ENCODE measurements around the gene RSF1. TPM values are rescaled to one million over a fixed set of nuclear protein-coding genes. Genes with fewer than 3 reads are reported as not detected.

RSF1 gene
- total RNA-seq, 4 donors from 2014 or later = 55.0 to 88.8 (median 65.8) TPM

- intact Hi-C loops (cut with DNase I) = no loop called here
- DNase-seq = no peak
- Histone ChIP-seq H3K9me3 (no peaks in the 10 kb centered on the region), H3K27me3 (no peaks in the 10 kb centered on the region), H3K36me3 (peaks cover 35 to 40% of the 10 kb centered on the region in 2 donors), H3K4me1 (no peaks in the 10 kb centered on the region), H3K4me3 (replicated peaks in 1 of 3) (no peak overlapping the region), H3K27ac (no peak overlapping the region)
- WGBS, 2 donors = 95 to 96% methylated on average over 3 of the region's 3 CpGs
- no peak for TF ChIP-seq CTCF (IDR thresholded peaks at IDR 0.05)
- TF ChIP-seq POLR2A (IDR thresholded peaks at IDR 0.05) = no peak
Observed at GRCh38 chr11:77677138-77677537, 143.4 kb downstream of the RSF1 start.

GRCh38 chr11:77672264-77672663 lies 148.3 kb downstream of the RSF1 start:
- Histone ChIP-seq H3K4me3 (replicated peaks in 1 of 3) (no peak overlapping the region), H3K4me1 (no peaks in the 10 kb centered on the region), H3K36me3 (peaks cover 62 to 75% of the 10 kb centered on the region in 2 donors), H3K9me3 (no peaks in the 10 kb centered on the region), H3K27me3 (no peaks in the 10 kb centered on the region), H3K27ac (no peak overlapping the region)
- no peak for DNase-seq
- WGBS, 2 donors = 96 to 98% methylated on average over 1 of the region's 1 CpG
- intact Hi-C loops (cut with DNase I) = no loop called here
- TF ChIP-seq CTCF (IDR thresholded peaks at IDR 0.05) (no peak), POLR2A (IDR thresholded peaks at IDR 0.05) (no peak)

- H3K27me3 ChIP-seq = no peaks in the 10 kb centered on the region
- DNase-seq = no peak
- TF ChIP-seq CTCF (IDR thresholded peaks at IDR 0.05) (no peak), POLR2A (IDR thresholded peaks at IDR 0.05) (no peak)
- H3K4me1 ChIP-seq = no peaks in the 10 kb centered on the region
- H3K4me3 ChIP-seq (replicated peaks in 1 of 3) = no peak overlapping the region
- no peaks in the 10 kb centered on the region for H3K9me3 ChIP-seq
- no peak overlapping the region for H3K27ac ChIP-seq
- peaks cover 52 to 59% of the 10 kb centered on the region in 2 donors for H3K36me3 ChIP-seq
- 93 to 96% methylated on average over 2 of the region's 2 CpGs for WGBS, 2 donors
- intact Hi-C loops (cut with DNase I) = no loop called here
Observed at GRCh38 chr11:77669848-77670511, 150.5 kb downstream of the RSF1 start.

GRCh38 chr11:77668760-77669159 lies 151.8 kb downstream of the RSF1 start:
- intact Hi-C loops (cut with DNase I) = no loop called here
- TF ChIP-seq CTCF (IDR thresholded peaks at IDR 0.05) = no peak
- TF ChIP-seq POLR2A (IDR thresholded peaks at IDR 0.05) = no peak
- no peak for DNase-seq
- peaks cover 45 to 51% of the 10 kb centered on the region in 2 donors for H3K36me3 ChIP-seq
- H3K4me3 ChIP-seq (replicated peaks in 1 of 3) = no peak overlapping the region
- 97% methylated on average over 3 of the region's 3 CpGs for WGBS, 2 donors
- no peaks in the 10 kb centered on the region for H3K4me1 ChIP-seq
- no peaks in the 10 kb centered on the region for H3K9me3 ChIP-seq
- H3K27ac ChIP-seq = no peak overlapping the region
- H3K27me3 ChIP-seq = no peaks in the 10 kb centered on the region

GRCh38 chr11:77665240-77665965 lies 155.1 kb downstream of the RSF1 start:
- no peak for DNase-seq
- 86 to 91% methylated on average over 7 of the region's 7 CpGs for WGBS, 2 donors
- H3K27ac ChIP-seq = no peak overlapping the region
- no peaks in the 10 kb centered on the region for H3K9me3 ChIP-seq
- H3K27me3 ChIP-seq = no peaks in the 10 kb centered on the region
- no peak overlapping the region for H3K4me3 ChIP-seq (replicated peaks in 1 of 3)
- H3K4me1 ChIP-seq = peaks cover 5 to 7% of the 10 kb centered on the region in 2 donors
- TF ChIP-seq POLR2A (IDR thresholded peaks at IDR 0.05) = no peak
- no peak for TF ChIP-seq CTCF (IDR thresholded peaks at IDR 0.05)
- H3K36me3 ChIP-seq = peaks cover 26 to 28% of the 10 kb centered on the region in 2 donors
- intact Hi-C loops (cut with DNase I) = no loop called here
